H1 (cell line): Measurements from ENCODE around the gene DIPK1B. TPM values are rescaled to one million over a fixed set of nuclear protein-coding genes. Genes with fewer than 3 reads are reported as not detected.

ENCODE experiments used
- CTCF ChIA-PET: fragments of 300-600 bp; sonication (Branson Sonifier 250); formaldehyde crosslinking; loops from one replicate; lab custom pipeline; 2021; ENCODE audit not compliant: partially characterized antibody; lab: Charles Lee
- POLR2A ChIA-PET: fragments of 300-600 bp; sonication (Branson Sonifier 250); formaldehyde crosslinking; loops from one replicate; lab custom pipeline; 2021; ENCODE audit warnings: inconsistent platforms; ENCODE audit not compliant: partially characterized antibody; lab: Charles Lee
- DNase-seq, 2 experiments: peaks; one replicate each; pipeline versions ENCODE4 v3.0.0 to v3.0.0-alpha.2; 2010 to 2022; ENCODE audit warnings: low spot score in 2 of 2, low read depth in 1 of 2, mixed read lengths in 1 of 2
- FAIRE-seq: peaks from 2 replicates; lab custom pipeline; 2011; peaks lifted over from hg19 to GRCh38; lab: Jason Lieb, UNC
- H2AFZ ChIP-seq: 2 replicates; pipeline ENCODE4 v1.8.1; 2012; ENCODE audit warnings: low read length, inconsistent platforms
- H2AK5ac ChIP-seq: 2 replicates; pipeline ENCODE4 v1.6.1; 2013; ENCODE audit warnings: low read depth, low read length
- H2BK120ac ChIP-seq: replicated peaks from 2 replicates; pipeline ENCODE3; 2013; ENCODE audit warnings: low read depth, low read length, inconsistent platforms
- H2BK12ac ChIP-seq: 2 replicates; pipeline ENCODE4 v1.6.1; 2013; ENCODE audit warnings: low read depth, low read length
- H2BK15ac ChIP-seq: 2 replicates; pipeline ENCODE4 v1.6.1; 2013; ENCODE audit warnings: low read length
- H2BK20ac ChIP-seq: 2 replicates; pipeline ENCODE4 v1.6.1; 2013; ENCODE audit warnings: low read length
- H2BK5ac ChIP-seq: 2 replicates; pipeline ENCODE4 v1.6.1; 2013; ENCODE audit warnings: low read depth, low read length
- H3K14ac ChIP-seq: 2 replicates; pipeline ENCODE4 v1.6.1; 2013; ENCODE audit warnings: inconsistent platforms; ENCODE audit not compliant: insufficient read length
- H3K18ac ChIP-seq: 2 replicates; pipeline ENCODE4 v1.6.1; 2013; ENCODE audit warnings: low read length; ENCODE audit errors: extremely low read depth
- H3K23ac ChIP-seq: 2 replicates; pipeline ENCODE4 v1.6.1; 2013; ENCODE audit warnings: inconsistent platforms; ENCODE audit not compliant: insufficient read length
- H3K23me2 ChIP-seq: 2 replicates; pipeline ENCODE4 v1.6.1; 2013; ENCODE audit warnings: low read depth, low read length
- H3K27ac ChIP-seq: 2 replicates; pipeline ENCODE4 v1.6.1; 2011; ENCODE audit warnings: low read depth, low read length, inconsistent platforms
- H3K27me3 ChIP-seq, 4 experiments: replicated peaks in 1 of 4; 1 replicate in 1 of 4; 2 replicates in 3 of 4; pipeline versions ENCODE4 v1.6.1 to v1.8.1; 2011 to 2013; ENCODE audit warnings: low read length in 3 of 4, mild to moderate bottlenecking in 3 of 4, inconsistent platforms in 2 of 4, mixed read lengths in 2 of 4, moderate library complexity in 1 of 4; ENCODE audit not compliant: control insufficient read depth in 3 of 4, insufficient read depth in 3 of 4; ENCODE audit errors: extremely low read depth in 1 of 4
- H3K36me3 ChIP-seq, 4 experiments: 2 replicates each; pipeline versions ENCODE4 v1.6.1 to v1.8.1; 2011 to 2013; ENCODE audit warnings: mild to moderate bottlenecking in 4 of 4, low read length in 3 of 4, moderate library complexity in 2 of 4, control low read depth in 1 of 4, inconsistent platforms in 1 of 4; ENCODE audit not compliant: insufficient read depth in 4 of 4, control insufficient read depth in 2 of 4
- H3K4ac ChIP-seq: replicated peaks from 2 replicates; pipeline ENCODE3; 2013; ENCODE audit warnings: low read length, low read depth, mixed read lengths, inconsistent platforms; ENCODE audit not compliant: insufficient read length
- H3K4me1 ChIP-seq, 4 experiments: replicated peaks in 1 of 4; 1 replicate in 1 of 4; 2 replicates in 3 of 4; pipeline versions ENCODE4 v1.6.1 to v1.8.1; 2011 to 2013; ENCODE audit warnings: low read length in 3 of 4, inconsistent platforms in 2 of 4, mixed read lengths in 1 of 4; ENCODE audit not compliant: insufficient read depth in 4 of 4, control insufficient read depth in 3 of 4
- H3K4me2 ChIP-seq, 2 experiments: 2 replicates each; pipeline versions ENCODE4 v1.6.1 to v1.8.1; 2011 to 2013; ENCODE audit warnings: low read depth in 2 of 2, low read length in 2 of 2, control low read depth in 1 of 2, inconsistent platforms in 1 of 2, mild to moderate bottlenecking in 1 of 2; ENCODE audit not compliant: insufficient read depth in 1 of 2
- H3K4me3 ChIP-seq, 4 experiments: fragments of 200-600, 300-600 bp in 1 of 4; sonication (generic), shearing (Covaris generic), sonication (Bioruptor Twin) in 1 of 4; 2 replicates each; pipeline versions ENCODE4 v1.5.1 to v1.8.1; 2011 to 2016; ENCODE audit warnings: low read length in 4 of 4, low read depth in 3 of 4, control low read depth in 2 of 4, inconsistent platforms in 2 of 4, mild to moderate bottlenecking in 2 of 4, mixed read lengths in 1 of 4, moderate library complexity in 1 of 4; ENCODE audit not compliant: insufficient read depth in 2 of 4; ENCODE audit errors: extremely low read depth in 1 of 4
- H3K56ac ChIP-seq: replicated peaks from 2 replicates; pipeline ENCODE3; 2013; ENCODE audit warnings: low read depth, mild to moderate bottlenecking, mixed read lengths, low read length, inconsistent platforms; ENCODE audit not compliant: insufficient read length
- H3K79me1 ChIP-seq: 2 replicates; pipeline ENCODE4 v1.6.1; 2013; ENCODE audit warnings: low read depth, low read length, control low read depth
- H3K79me2 ChIP-seq, 2 experiments: 2 replicates each; pipeline versions ENCODE4 v1.6.1 to v1.8.1; 2012 to 2013; ENCODE audit warnings: low read length in 2 of 2, mild to moderate bottlenecking in 2 of 2, inconsistent platforms in 1 of 2; ENCODE audit not compliant: insufficient read depth in 2 of 2, control insufficient read depth in 1 of 2
- H3K9ac ChIP-seq, 4 experiments: replicated peaks in 1 of 4; 1 replicate in 1 of 4; 2 replicates in 3 of 4; pipeline versions ENCODE4 v1.6.1 to v1.8.1; 2011 to 2013; ENCODE audit warnings: low read depth in 3 of 4, low read length in 3 of 4, control low read depth in 2 of 4, mild to moderate bottlenecking in 2 of 4, moderate library complexity in 2 of 4, inconsistent platforms in 1 of 4; ENCODE audit errors: extremely low read depth in 1 of 4
- H3K9me3 ChIP-seq, 2 experiments: 2 replicates each; pipeline versions ENCODE4 v1.6.1 to v1.8.1; 2012 to 2013; ENCODE audit warnings: mild to moderate bottlenecking in 2 of 2, moderate library complexity in 2 of 2, control low read depth in 1 of 2, inconsistent platforms in 1 of 2, low read depth in 1 of 2, low read length in 1 of 2, mixed read lengths in 1 of 2; ENCODE audit not compliant: insufficient read depth in 2 of 2
- H4K20me1 ChIP-seq, 2 experiments: replicated peaks in 1 of 2; 2 replicates each; pipeline versions ENCODE3 to v1.8.1; 2011 to 2013; ENCODE audit warnings: inconsistent platforms in 2 of 2, low read length in 2 of 2, mild to moderate bottlenecking in 1 of 2; ENCODE audit not compliant: insufficient read depth in 2 of 2, control insufficient read depth in 1 of 2
- H4K5ac ChIP-seq: 2 replicates; pipeline ENCODE4 v1.6.1; 2013; ENCODE audit warnings: low read length, low read depth, mixed read lengths, inconsistent platforms; ENCODE audit not compliant: insufficient read length
- H4K8ac ChIP-seq: 2 replicates; pipeline ENCODE4 v1.8.0; 2013; ENCODE audit warnings: mild to moderate bottlenecking, moderate library complexity, low read length, inconsistent platforms; ENCODE audit not compliant: insufficient read depth; ENCODE audit errors: extremely low read depth
- H4K91ac ChIP-seq: replicated peaks from 2 replicates; pipeline ENCODE3; 2013; ENCODE audit warnings: low read length, mixed read lengths, inconsistent platforms; ENCODE audit not compliant: insufficient read length
- ATF2 ChIP-seq: IDR thresholded peaks from 2 replicates; pipeline ENCODE4 v1.6.1; 2012; ENCODE audit warnings: low read length, inconsistent platforms
- CTCF ChIP-seq, 3 experiments: IDR thresholded peaks; 1 replicate in 2 of 3; 2 replicates in 1 of 3; pipeline versions ENCODE4 v1.5.1 to v1.6.1; 2011; ENCODE audit warnings: low read length in 3 of 3, mild to moderate bottlenecking in 3 of 3, inconsistent platforms in 2 of 3, low read depth in 1 of 3, moderate library complexity in 1 of 3; ENCODE audit not compliant: insufficient read depth in 1 of 3; ENCODE audit errors: control extremely low read depth in 1 of 3
- NRF1 ChIP-seq: IDR thresholded peaks from 2 replicates; pipeline ENCODE4 v1.6.1; 2011; ENCODE audit warnings: mild to moderate bottlenecking, low read depth, low read length, improper control_type of control experiment
- WGBS, 2 experiments: shearing (Covaris generic) in 1 of 2; methylation state at CpG; one replicate each; pipeline versions ENCODE4 v1.1.6 to v1.1.7; 2013 to 2015; ENCODE audit warnings: low lambda C conversion rate in 2 of 2, mixed read lengths in 2 of 2, inconsistent platforms in 1 of 2, low coverage in 1 of 2, missing lambda C conversion rate in 1 of 2; ENCODE audit not compliant: insufficient replicate concordance in 2 of 2, insufficient coverage in 1 of 2, insufficient read length in 1 of 2; ENCODE audit errors: extremely low coverage in 1 of 2, missing lambda C conversion rate in 1 of 2; 5-methylcytosine and 5-hydroxymethylcytosine counted together
- polyA plus RNA-seq, 7 experiments: library from polyadenylated mRNA; depleted of rRNA in 3 of 7; stranded (reverse) in 5 of 7; unstranded in 2 of 7; fragments of >200 nt in 5 of 7; fragments of 200-250 nt in 2 of 7; gene quantifications; 1 replicate in 5 of 7; 2 replicates in 1 of 7; 4 replicates in 1 of 7; pipeline versions ENCODE4 v1.2.1 to v1.2.3, GENCODE V29; 2011 to 2013; ENCODE audit warnings: missing spikeins in 2 of 7, mixed read lengths in 2 of 7
- total RNA-seq: library from RNA; stranded (reverse); fragmentation: NEBNext Ultra II Directional; extraction: Animal tissue kit (Norgen Biotek cat#: 25700); gene quantifications from 2 replicates; pipeline ENCODE4 v1.2.1, GENCODE V29; 2021

Gene DIPK1B
- total and polyA plus RNA-seq, 2 of the 8 experiments (the other 6 are each of a cell fraction or from before 2014, with no cell fraction given): 32.3 to 64.8 TPM

- Histone ChIP-seq H2AK5ac (no peak overlapping the region), H2BK12ac (no peak overlapping the region), H2BK15ac (no peak overlapping the region), H3K23ac (no peak overlapping the region), H3K18ac (no peak overlapping the region), H3K9ac (no peak overlapping the region), H3K27me3 (peaks cover 0 to 9% (median 5%) of the 10 kb centered on the region in 4 experiments; a peak in 5 of 7 replicates), H4K20me1 (peaks cover 30 to 42% of the 10 kb centered on the region in 2 experiments), H3K4me3 (peak overlapping the region in 2 of 4 experiments; percentile 3 to 95; a peak in 2 of 8 replicates), H3K14ac (no peak overlapping the region), H3K4me2 (peak overlapping the region; percentile 88 to 90), H4K5ac (no peak overlapping the region), H3K79me2 (peaks cover 8 to 36% of the 10 kb centered on the region in 2 experiments), H3K9me3 (no peaks in the 10 kb centered on the region), H3K79me1 (peaks cover 12% of the 10 kb centered on the region), H2BK5ac (no peak overlapping the region), H3K36me3 (peaks cover 19 to 48% (median 35%) of the 10 kb centered on the region in 4 experiments), H2BK20ac (no peak overlapping the region), H3K4me1 (peaks cover 3 to 16% (median 5%) of the 10 kb centered on the region in 4 experiments), H3K27ac (0 out of 2 replicates have a peak overlapping the region, but pooled peaks have one; percentile 62), H3K56ac (no peak overlapping the region), H3K4ac (no peak overlapping the region), H2AFZ (no peak overlapping the region), H2BK120ac (no peak overlapping the region), H4K8ac (no peak overlapping the region), H3K23me2 (peaks cover 13% of the 10 kb centered on the region; the same call in 1 of the 2 replicates), H4K91ac (no peak overlapping the region)
- FAIRE-seq: no peak
- no peak for TF ChIP-seq CTCF (IDR thresholded peaks at IDR 0.05; ENCODE audit: control extremely low read depth in 1 of 3, insufficient read depth in 1 of 3, low read depth in 1 of 3, low read length in 3 of 3)
- TF ChIP-seq ATF2: no peak
- no peak for TF ChIP-seq NRF1
- CTCF ChIA-PET: interaction anchor here (1.1 to 6.8 kb wide), 3 partner anchors 9 to 18 kb away, joined by 3 to 62 read pairs (median 5); no protein-coding TSS in a partner anchor
- POLR2A ChIA-PET: interaction anchor here (0.6 to 14.1 kb wide), 14 partner anchors 9 to 358 kb away, joined by 3 to 223 read pairs (median 4); partner anchors contain the start of genes AGPAT2, DIPK1B, LCN10 and LCN6
- 79% methylated on average over 16 of the region's 16 CpGs; no CpG with 5 or more reads in 1 of the 2 experiments for WGBS, 2 experiments
- no peak for DNase-seq
Observed at GRCh38 chr9:136726118-136726517, 13.7 kb downstream of the DIPK1B start.
